A172 (cell line): ENCODE data around the gene SYT15. TPM values are rescaled to one million over a fixed set of nuclear protein-coding genes. Genes with fewer than 3 reads are reported as not detected.
"Not testable (repeated sequence)": the region's sequence is repeated elsewhere in the genome, so short reads cannot be mapped to it uniquely, and the experiment has no call there.

Experiments
- DNase-seq: peaks from one replicate; pipeline ENCODE4 v3.0.0-alpha.2; 2015; ENCODE audit warnings: low spot score
- total RNA-seq: library from RNA; depleted of rRNA; stranded (reverse); fragments of >200 nt; shearing (Covaris generic); gene quantifications from 2 replicates; pipeline ENCODE4 v1.2.3, GENCODE V29; 2014; rRNA removed

SYT15 gene
- not detected in 2 replicates for total RNA-seq

DNA sequence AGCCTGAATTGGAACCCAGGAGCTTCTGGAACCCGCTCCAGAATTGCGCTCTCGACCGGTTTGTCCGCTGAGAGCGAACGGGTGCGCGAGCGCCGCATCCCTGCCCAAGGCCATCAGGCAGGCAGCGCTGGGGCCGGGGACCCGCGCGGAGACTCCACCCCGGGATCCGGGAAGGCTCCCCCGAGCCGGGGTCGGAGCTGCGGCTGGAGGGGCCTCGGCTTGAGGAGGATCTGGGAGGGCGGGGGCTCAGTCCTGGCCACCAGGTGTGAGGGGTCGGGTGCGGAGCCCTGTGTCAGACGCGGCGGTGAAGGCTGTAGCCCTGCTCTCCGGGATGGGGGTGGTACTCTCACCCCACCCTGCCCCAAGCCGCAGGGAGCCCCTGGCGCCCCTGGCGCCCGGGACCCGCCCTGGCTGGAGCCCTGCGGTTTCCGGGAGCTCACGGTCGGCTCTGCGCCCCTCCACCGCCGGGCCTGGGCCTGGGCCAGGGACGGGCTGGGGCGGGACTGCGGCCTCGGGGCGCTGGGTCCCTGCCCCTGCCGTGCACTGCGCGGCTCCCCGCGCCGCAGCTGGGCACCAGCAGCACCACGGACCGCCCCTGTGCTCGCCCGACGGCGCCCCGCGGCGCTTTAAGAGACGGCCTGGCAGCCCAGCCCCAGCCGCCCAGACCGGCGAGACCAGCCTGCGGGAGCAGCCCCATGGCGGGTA is at the start of gene SYT15:
Gene SYT15 (plus strand): TSS at position 655 of the 705 bp plus-strand sequence. CDS start 41 bp downstream, at position 696.
- not testable (repeated sequence) for DNase-seq

DNA sequence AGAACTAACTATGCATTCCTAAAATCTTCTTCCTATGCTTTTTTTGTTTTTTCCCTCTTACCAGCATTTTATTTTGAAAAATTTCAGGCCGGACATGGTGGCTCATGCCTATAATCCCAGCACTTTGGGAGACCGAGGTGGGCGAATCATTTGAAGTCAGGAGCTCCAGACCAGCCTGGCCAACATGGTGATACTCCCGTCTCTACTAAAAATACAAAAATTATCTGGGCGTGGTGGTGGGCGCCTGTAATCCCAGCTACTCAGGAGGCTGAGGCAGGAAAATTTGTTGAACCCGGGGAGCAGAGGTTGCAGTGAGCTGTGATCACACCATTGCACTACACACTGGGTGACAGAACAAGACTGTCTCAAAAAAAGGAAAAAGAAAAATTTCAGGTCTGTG is 49.2 kb upstream of the SYT15 start:
- DNase-seq = not testable (repeated sequence)

DNA sequence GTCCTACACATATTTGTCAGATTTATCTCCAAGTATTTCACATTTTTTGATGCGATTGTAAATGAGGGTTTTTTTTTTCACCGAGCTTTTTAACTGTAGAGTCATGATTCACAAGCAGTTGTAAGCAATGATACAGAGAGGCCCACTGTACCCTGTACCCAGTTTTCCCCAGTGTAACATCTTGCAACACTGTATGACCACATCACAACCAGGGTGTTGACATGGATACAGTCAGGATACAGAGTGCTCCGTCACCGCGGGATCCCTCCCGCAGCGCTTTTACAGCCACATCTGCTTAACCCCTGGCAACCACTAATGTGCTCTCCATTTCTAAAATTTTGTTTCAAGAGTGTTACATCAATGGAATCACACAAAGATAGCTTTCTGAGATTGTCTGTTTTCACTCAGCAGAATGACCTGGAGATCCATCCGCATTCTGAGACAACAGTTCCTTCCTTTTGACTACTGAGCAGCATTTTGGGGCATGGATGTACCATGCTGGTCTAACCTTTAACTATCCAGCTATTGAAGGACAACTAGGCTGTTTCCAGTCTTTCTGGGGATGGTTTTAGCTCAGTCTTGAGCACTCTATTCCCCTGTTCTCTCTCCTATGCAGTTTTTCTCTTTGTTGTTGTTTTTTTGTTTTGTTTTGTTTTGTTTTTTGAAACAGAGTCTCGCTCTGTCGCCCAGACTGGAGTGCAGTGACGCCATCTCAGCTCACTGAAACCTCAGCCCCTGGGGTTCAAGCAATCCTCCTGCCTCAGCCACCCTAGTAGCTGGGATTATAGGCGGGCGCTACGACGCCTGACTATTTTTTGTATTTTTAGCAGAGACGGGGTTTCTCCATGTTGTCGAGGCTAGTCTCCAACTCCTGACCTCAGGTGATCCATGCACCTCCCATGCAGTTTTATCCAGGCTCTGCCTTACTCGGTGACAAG is 48.4 kb upstream of the SYT15 start:
- no peak for DNase-seq

DNA sequence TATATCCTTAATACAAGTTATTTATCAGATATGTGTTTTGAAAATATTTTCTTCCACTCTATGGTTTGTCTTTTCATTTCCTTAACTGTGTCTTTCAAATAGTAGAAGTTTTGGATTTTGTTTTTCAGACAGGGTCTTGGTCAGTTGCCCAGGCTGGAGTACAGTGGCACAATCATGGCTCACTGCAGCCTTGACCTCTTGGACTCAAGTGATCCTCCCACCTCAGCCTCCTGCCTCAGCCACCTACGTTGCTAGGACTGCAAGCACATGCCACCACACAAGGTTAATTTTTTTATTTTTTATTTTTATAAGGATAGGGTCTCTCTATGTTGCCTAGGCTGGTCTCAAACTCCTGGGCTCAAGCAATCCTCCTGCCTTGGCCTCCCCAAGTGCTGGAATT is 46.7 kb upstream of the SYT15 start:
- DNase-seq = not testable (repeated sequence)

DNA sequence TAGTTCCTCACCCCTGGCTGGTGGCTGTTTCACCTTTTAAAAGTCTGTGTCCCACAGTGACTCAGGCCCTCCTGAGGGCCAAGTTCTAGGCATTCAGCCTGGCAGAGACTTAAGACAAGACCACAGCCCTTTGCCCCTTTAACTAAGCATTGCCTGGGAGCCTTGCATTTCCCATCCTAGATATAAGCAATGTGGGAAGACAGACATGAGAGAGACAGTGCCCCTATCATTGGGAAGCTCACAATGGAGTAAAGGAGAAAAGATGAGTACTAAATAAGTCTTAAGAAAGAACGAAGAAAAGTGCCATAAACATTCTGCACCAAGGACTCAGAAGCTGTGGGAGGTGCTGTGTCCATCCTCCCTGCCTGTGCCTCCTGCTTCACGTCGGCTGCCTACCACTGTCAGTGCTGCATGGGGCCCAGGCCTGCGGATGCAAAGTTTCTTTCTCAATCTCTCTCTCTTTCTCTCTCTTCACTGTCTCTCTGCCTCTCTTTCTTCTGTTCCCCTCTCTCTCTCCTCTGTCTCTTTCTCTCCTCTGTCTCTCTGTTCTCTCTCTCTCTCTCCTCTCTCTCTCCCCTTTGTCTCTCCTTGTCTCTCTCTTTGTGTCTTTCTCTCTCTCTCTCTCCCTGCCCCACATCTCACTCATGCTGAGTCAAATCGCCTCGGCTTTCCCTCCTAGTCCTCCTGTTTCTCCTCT is 44.0 kb upstream of the SYT15 start:
- no peak for DNase-seq

DNA sequence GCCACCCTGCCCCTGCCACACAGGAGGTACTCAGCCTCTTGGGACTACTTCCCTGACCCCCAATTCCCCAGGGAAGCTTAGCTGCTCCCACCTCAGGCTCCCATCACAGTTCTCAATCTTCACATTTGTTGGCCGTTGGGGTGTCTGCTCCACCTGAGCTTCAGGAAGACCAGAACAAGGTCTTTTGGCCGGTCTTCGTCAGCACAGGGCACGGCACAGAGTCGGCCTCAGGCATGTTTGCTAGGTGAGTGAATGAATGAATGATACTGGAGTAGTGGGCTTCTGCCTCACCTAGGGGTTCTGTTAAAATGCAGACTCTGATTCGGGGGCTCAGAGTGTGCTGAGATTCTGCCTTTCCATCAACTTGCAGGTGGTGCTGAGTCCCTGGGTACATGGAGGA is 42.8 kb upstream of the SYT15 start:
- DNase-seq = no peak

DNA sequence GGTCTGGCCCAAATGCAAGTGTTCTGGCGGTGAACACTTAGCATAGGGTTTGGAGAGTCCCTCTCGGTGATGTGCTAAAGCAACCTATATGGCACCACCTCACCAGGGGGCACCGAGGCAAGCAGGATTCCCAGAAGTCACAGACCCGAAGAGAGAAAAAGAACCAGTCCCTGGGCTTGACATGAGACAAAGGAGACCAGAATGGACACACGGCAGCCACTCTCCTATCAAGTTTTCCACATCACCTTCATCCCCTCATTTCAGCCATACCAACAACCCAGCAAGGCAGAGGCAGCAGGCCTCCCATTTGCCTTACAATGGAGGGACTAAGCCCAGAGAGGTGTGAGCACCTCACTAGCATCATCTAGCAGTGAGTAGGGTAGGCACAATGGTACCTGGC is 42.1 kb upstream of the SYT15 start:
- DNase-seq = no peak

DNA sequence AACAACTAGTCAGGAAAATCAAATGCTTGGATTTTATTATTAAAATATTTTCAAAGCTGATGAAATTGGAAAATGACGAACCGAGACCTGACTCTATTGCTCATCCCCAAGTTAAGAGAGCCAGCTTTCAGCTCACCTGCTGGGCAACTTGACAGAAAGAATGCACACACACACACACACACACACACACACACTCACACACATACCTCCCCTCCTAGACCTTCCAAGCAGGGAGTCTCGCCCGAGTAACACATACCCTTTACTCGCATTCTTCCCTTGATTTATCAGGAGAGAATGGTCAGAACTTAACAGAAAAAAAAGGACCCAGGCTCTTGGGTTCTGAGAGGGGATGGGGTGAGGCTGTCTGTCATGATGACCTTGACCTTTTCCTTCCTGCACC is 41.6 kb upstream of the SYT15 start:
- DNase-seq = no peak

DNA sequence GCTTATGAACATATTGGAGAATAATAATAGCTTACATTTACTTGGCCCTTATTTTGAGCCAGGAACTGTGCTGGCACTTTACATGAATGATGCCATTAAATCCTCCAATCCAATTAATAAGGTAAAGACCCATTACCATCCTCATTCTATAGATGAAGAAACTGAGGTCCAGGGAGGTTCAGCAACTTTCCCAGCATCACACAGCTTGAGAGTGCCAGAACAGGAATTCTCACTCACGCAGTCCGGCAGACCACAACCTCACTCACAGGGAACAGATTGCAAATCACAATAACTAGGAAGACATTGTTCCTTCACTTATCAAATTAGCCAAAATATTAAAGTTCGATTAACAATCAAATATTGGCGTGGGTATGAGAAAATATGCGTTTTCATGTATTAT is 40.8 kb upstream of the SYT15 start:
- no peak for DNase-seq

DNA sequence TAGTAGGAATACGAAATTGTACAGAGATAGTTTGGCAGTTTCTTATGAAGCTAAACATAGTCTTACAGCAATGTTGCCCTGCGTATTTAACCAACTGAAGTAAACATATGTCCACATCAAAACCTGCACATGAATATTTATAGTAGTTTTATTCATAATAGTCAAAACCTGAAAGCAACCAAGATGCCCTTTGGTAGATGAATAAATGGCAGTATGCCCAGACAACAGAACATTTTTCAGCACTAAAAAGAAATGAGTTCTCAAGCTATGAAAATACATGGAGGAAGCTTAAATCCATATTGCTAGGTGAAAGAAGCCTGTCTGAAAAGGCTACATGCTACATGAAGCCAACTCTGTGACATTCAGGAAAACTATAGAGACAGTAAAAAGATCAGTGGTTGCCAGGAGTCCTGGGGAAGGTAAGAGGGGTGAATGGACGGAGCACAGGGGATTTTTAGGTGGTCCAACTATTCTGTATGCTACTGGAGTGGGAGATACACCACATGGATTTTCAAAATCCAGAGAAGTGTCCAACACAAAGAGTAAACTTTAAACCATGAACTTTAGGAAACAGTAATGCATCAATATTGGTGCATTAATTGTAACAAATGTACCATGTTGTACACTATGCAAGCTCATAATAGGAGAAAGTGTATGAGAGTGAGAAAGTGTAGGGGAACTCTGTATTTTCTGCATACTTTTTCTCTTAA is 40.1 kb upstream of the SYT15 start:
- DNase-seq = no peak

DNA sequence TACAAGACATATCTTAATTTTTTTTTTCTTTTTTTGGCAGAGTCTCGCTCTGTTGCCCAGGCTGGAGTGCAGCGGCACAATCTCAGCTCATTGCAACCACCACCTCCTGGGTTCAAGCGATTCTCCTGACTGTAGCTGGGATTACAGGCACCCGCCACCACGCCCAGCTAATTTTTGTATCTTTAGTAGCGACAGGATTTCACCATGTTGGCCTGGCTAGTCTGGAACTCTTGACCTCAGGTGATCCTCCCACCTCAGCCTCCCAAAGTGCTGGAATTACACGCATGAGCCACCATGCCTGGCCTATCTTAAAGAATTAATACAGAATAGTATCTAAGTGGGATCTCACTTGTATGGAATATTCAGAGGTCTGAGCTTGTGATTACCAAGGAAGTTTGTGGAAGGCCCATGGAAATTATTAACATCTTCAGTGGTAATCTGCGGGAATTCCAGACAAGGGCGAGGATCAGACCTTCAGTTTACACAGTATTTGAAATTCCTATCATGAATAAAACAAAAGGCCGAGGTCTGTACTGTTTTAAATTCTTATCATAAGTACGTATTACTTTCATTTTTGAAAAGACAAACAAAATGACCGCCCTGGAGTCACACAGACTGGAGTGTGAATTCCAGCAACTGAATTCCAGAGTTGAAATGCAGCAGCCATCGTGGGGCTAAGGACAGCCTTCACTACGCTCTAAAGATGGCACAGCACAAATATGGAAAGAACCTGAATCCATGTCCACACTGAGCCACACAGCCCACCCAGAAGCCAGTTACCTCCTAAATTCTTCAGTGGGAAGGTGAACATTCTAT is 39.1 kb upstream of the SYT15 start:
- peak; percentile 46 for DNase-seq

DNA sequence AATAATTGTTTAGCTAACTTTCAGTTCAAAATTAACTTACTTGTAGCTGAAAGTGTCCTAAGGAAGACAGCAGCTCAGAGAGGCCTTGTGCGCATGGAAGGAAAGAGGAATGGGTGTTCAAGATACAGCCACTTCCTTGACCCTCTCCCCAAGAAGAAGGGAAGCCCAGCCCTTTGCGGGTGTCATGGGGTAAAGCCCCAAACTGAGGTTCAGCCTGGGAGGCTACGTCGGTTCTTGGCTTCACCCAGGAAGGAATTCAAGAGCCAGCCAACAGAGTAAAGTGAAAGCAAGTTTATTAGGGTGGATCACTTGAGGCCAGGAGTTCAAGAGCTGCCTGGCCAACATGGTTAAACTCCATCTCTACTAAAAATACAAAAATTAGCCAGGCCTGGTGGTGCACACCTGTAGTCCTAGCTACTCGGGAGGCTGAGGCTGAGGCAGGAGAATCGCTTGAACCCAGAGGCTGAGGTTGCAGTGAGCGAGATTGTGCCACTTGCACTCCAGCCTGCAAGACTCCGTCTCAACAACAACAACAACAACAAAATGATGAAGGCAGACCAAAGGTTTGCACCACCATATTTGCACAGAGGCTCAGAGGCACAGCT is 38.4 kb upstream of the SYT15 start:
- DNase-seq = no peak

DNA sequence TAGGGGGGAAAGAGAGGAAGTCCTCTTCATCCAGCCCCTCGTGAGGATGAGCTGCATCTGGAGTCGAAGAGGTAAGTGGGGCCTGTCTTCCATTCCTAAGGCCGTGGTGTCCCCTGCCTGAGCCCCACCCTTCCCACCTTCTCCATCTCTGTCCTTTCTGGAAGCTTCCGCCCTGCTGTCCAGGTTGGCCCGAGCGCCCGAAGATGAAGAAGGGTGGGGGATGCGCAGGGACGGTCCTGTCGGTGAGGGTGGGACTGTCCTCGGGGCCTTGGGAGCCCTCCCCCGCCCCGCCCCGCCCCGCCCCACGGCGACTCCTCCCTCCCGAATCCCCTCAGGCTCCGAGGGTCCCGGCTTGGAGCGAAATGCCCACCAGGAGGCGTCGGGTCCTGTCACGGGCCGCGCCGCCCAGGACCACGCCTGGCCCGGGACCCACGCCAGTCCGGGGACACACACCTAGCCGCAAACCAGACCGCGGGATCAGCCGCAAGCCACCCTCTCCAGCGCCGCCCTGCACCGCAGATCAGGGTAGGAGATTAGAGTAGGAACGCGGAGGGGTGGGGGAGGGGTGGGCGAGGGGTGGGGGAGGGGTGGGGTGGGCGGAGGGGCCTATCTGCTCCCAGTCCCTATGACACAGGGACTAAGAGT is 37.8 kb upstream of the SYT15 start:
- no peak for DNase-seq

DNA sequence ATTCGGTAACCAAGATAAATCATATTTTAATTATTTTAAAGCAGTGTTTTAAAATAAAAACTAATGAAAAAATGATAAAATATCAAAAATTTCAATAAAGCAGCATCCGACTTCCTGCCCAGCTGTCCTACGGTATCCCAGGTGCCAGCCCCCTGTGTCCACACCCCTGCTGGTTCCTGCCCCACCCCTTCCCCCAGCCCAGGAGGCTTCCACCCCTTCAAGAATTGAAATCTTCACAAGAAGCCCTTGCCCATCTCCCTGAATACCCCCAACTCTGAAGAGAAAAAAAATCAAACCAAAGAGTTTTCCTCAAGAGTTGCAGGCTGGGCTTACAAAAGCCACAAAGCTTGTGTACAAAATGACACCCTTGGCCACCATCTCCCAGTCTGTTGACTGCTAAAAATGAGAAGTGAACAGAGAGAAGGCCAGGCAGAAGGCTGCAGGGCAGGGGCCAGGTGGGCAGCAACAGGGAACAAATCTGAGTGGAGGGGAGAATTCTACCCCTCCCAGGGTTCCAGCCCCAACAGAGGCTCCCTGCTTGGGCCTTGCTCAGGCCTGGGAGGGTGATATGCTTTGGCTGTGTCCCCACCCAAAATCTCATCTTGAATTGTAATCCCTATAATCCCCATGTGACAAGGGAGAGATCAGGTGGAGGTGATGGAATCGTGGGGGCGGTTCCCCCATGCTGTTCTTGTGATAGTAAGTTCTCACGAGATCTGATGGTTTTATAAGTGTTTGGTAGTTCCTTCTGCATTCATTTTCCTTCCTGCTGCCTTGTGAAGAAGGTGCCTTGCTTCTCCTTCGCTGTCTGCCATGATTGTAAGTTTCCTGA is 37.0 kb upstream of the SYT15 start:
- DNase-seq = no peak

DNA sequence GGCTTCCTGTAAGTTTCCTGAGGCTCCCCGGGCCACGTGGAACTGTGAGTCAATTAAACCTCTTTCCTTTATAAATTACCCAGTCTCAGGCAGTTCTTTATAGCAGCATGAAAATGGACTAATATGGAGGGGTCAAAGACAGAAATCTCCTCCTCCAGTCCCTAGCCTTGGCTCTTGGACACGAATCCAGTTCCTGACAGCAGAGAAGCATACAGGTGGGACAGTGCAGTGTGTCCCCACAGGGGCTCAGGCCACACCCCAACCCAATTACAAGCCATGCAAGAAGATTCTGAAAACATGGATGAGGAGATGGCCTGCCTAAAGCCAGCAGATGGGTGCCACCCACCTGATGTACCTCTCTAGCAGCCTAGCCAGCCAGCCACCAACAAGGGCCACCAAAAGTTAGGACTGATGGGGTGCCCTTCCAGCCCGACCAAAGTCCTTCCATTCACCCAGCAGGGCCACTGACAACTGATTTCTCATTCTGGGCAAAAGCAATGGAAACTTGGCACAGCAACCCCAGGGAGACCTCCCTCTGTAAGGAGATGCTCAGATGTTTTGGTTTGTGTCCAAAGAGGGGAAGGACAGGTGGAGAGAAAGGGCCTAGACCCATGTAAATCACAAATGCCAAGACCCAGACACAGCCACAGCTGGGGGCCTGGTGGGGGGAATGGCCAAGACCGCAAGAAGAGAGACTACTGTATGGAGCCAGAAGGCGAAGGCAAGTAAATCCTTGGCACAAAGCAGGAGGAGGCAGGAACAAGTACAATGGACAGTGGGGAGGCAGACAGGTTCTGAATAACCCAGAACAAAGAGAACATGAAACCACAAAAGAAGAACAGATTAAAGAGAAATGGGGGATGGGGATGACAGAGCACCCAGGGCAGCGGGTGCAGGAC is 36.1 kb upstream of the SYT15 start:
- DNase-seq = no peak

DNA sequence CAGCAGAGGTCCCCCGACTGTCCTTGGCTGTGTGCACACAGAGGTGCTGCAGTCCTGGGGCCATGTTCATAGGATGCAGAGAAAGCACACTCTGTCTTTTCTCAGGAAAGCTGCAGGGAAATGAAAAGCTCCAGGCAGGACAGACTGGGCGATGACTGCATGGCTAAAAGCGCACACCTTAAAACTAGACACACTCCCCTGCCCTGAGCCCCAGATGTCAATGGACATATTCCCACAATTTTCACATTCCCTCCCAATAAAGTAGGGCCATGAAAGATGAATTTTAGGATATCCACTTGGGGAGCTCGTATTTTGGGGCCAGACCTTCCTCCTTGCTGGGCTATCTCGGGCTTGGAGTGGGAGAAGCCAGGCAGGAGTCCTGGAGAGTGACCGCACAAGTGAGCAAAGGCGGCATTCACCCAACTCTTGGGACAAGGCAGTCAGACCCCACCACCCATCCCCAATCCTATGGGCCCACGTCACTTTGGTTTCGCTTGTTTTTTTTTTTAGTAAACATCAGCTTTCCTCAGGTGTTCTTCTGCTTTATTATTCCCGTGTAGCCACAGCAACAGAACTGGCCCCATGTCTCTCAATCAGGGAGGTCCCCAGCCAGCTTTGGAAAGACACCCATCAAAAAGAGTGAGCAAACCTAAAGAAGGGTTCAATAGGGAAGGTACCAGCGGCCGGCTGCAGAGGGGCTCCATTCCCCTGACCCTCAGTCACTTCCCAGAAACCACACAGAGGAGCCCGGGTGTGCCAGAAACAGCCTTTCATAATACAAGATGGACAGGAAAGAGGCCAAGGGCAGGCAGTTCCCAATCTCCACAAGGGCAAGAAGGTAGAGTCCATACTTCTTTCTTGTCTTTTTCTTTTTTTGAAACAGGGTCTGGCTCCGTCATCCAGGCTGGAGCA is 35.2 kb upstream of the SYT15 start:
- no peak for DNase-seq
